C4-2B (cell line): ENCODE results near the gene MEGF11.

ENCODE experiments used
- H3K27ac ChIP-seq: fragments of 450-650 bp; 2 replicates; pipeline ENCODE4 v1.5.1; 2017
- ZFX ChIP-seq: fragments of 450-650 bp; IDR thresholded peaks from 2 replicates; pipeline ENCODE4 v1.6.1; 2017
- TF ChIP-seq, protein P1 (sequence below): fragments of 450-650 bp; conservative IDR thresholded peaks from 2 replicates; pipeline ENCODE4 v1.5.1; 2017; ENCODE audit warnings: mild to moderate bottlenecking

Gene MEGF11

DNA sequence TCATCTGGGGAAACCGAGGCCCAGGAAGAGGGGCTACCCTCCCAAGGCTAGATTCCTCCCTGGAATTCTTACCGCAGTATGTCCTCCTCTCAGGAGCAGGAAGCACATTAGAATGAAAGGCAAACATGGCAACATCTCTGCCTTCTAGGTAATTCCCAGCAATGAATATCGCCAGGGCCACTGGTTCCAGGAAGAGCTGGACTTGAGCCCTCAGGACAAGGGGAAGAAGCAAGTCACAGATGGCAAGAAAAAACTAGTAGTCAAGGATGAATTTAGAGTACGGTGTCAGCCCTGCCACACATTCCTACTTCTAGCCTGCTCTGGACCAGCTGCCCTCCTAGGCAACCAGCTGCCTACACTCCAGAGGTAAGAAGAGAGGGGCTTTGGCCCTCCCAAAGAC, 42.9 kb downstream of the MEGF11 start:
- no peak overlapping the region for H3K27ac ChIP-seq
- TF ChIP-seq, protein P1, sequence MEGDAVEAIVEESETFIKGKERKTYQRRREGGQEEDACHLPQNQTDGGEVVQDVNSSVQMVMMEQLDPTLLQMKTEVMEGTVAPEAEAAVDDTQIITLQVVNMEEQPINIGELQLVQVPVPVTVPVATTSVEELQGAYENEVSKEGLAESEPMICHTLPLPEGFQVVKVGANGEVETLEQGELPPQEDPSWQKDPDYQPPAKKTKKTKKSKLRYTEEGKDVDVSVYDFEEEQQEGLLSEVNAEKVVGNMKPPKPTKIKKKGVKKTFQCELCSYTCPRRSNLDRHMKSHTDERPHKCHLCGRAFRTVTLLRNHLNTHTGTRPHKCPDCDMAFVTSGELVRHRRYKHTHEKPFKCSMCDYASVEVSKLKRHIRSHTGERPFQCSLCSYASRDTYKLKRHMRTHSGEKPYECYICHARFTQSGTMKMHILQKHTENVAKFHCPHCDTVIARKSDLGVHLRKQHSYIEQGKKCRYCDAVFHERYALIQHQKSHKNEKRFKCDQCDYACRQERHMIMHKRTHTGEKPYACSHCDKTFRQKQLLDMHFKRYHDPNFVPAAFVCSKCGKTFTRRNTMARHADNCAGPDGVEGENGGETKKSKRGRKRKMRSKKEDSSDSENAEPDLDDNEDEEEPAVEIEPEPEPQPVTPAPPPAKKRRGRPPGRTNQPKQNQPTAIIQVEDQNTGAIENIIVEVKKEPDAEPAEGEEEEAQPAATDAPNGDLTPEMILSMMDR, result no peak
- no peak for TF ChIP-seq ZFX

DNA sequence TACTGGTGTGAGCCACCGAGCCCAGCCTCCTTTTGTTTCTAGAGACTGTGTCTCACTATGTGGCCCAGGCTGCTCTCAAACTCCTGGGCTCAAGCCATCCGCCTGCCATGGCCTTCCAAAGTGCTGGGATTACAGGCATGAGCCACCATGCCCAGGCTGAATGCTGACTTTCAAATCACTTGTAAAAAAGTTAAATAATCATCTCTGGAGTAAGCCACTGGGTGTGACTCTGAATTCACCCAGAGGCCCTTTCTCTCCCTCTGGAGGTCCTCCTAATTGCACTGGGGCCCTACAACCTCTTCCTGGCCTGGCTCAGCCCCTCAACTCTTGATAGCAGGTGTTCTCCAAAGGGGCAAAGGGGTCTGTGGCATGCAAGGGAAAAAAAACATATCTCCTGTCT, 54.8 kb downstream of the MEGF11 start:
- TF ChIP-seq, protein P1, result no peak
- no peak for TF ChIP-seq ZFX
- no peak overlapping the region for H3K27ac ChIP-seq

DNA sequence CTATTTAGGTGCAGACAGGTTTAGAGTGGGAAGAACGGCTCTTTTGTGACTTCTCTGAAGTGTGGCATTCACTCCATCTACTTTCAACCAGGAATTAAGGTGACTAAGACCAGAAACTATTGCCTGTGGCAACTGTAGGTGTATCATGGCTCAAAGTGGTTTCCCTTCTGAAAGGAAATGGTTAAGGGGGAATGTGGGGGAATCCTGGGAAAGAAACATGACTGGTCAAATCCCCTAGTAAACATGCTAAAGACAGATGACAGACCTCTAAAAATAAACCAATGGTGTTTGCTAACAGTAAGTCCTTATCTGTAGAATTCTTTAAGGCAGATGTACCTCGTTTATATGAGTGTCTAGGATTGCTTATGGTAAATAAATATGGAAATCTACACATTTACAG, 56.9 kb downstream of the MEGF11 start:
- TF ChIP-seq ZFX, result no peak
- TF ChIP-seq, protein P1, result no peak
- no peak overlapping the region for H3K27ac ChIP-seq

DNA sequence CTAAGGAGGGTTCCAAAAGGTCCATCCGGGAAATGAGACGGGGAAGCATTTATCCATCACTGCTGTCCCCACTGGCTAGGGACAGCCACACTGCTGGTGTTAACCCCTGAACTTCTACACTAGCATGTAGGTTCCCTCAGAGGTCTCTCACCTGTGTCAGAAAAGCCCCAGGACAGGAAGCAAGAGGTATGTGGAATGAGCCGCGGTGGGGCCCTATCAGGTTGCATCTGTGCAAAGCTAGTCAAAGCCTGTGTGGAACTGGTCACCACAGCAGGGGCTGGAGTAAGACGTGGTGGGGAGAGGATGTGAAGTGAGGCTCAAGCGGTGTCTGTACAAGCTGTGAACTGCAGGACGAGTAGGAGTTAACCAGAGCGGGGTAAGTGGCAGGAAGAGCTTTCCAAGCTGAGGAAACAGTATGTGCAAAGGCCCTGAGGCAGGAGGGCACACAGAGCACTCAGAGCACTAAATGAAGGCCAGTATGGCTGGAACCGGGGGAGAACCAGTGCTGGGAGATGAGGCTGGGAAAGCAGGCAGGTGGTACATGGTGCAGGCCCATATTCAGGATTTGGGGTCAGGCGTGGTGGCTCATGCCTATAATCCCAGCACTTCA, 57.8 kb downstream of the MEGF11 start:
- TF ChIP-seq, protein P1, result no peak
- TF ChIP-seq ZFX, result no peak
- H3K27ac ChIP-seq, result no peak overlapping the region

DNA sequence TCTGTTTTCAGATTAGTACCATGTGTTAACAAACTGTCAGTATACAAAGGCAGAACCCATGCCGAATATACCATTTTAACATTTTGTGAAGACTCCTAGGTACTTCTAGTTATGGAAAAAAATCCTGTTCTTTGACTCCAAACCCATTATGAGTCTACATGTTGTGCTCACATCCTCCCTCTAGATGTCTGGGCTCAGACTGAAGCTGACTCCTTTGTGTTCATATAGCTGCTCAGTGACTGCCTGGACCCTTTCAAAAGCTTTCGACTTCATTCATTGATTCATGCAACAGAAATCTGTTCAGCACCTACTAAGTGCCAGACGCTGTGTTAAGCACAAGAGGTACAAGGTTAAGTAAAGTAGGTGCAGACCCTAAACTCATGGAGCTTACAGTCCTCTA, 60.5 kb downstream of the MEGF11 start:
- TF ChIP-seq ZFX, result no peak
- TF ChIP-seq, protein P1, result no peak

DNA sequence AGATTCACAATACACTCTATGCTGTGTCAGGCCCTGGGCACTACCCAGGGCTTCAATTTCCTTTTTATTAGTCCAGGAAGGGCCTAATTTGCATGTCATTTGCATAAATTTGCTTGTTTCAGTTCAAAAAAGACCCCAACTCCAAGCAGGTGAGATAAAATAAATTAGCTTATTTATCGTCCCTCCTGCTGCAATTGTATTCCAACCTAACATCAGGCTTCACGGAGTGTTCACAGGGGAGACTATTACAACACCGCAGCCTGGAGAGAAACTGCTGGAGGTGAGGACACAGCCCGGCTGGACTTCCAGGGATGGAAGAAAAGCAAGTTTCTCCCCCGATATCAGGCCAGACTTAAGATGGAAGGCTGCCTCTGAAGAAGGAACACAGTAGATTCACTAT, 62.8 kb downstream of the MEGF11 start:
- no peak for TF ChIP-seq ZFX
- TF ChIP-seq, protein P1, result no peak

More for the DNA sequence above, 60.5 kb downstream of the MEGF11 start:
- no peak overlapping the region for H3K27ac ChIP-seq

DNA sequence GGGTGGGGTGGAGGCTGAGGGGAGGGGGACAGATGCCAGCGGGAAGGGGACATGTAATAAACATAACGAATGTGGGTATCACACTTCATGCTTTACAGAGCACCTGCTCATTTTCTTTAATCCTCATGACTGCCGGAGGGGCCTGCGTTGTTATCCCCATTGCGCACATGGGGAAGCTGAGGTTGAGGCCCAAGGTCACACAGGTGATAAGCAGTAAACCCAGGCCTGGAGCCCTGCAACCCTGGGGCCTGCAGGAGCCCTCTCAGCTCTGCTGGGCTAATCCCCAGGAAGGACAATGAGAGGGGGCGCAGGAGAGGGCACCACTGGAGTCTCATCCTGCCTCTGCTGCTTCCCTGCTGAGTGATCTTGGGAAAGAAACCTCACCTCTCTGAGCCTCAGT, 64.3 kb downstream of the MEGF11 start:
- H3K27ac ChIP-seq, result no peak overlapping the region
- no peak for TF ChIP-seq ZFX
- TF ChIP-seq, protein P1, result no peak

More for the DNA sequence above, 62.8 kb downstream of the MEGF11 start:
- H3K27ac ChIP-seq, result no peak overlapping the region
